H1 (cell line): ENCODE measurements around the gene SMARCA4. TPM values are rescaled to one million over a fixed set of nuclear protein-coding genes. Genes with fewer than 3 reads are reported as not detected.
"Not testable (repeated sequence)": the region's sequence is repeated elsewhere in the genome, so short reads cannot be mapped to it uniquely, and the experiment has no call there.

Experiments
- CTCF ChIA-PET: fragments of 300-600 bp; sonication (Branson Sonifier 250); formaldehyde crosslinking; loops from one replicate; lab custom pipeline; 2021; ENCODE audit not compliant: partially characterized antibody; lab: Charles Lee
- POLR2A ChIA-PET: fragments of 300-600 bp; sonication (Branson Sonifier 250); formaldehyde crosslinking; loops from one replicate; lab custom pipeline; 2021; ENCODE audit warnings: inconsistent platforms; ENCODE audit not compliant: partially characterized antibody; lab: Charles Lee
- DNase-seq, 2 experiments: peaks; one replicate each; pipeline versions ENCODE4 v3.0.0 to v3.0.0-alpha.2; 2010 to 2022; ENCODE audit warnings: low spot score in 2 of 2, low read depth in 1 of 2, mixed read lengths in 1 of 2
- FAIRE-seq: peaks from 2 replicates; lab custom pipeline; 2011; peaks lifted over from hg19 to GRCh38; lab: Jason Lieb, UNC
- H2AFZ ChIP-seq: 2 replicates; pipeline ENCODE4 v1.8.1; 2012; ENCODE audit warnings: low read length, inconsistent platforms
- H2AK5ac ChIP-seq: 2 replicates; pipeline ENCODE4 v1.6.1; 2013; ENCODE audit warnings: low read depth, low read length
- H2BK120ac ChIP-seq: replicated peaks from 2 replicates; pipeline ENCODE3; 2013; ENCODE audit warnings: low read depth, low read length, inconsistent platforms
- H2BK12ac ChIP-seq: 2 replicates; pipeline ENCODE4 v1.6.1; 2013; ENCODE audit warnings: low read depth, low read length
- H2BK15ac ChIP-seq: 2 replicates; pipeline ENCODE4 v1.6.1; 2013; ENCODE audit warnings: low read length
- H2BK20ac ChIP-seq: 2 replicates; pipeline ENCODE4 v1.6.1; 2013; ENCODE audit warnings: low read length
- H2BK5ac ChIP-seq: 2 replicates; pipeline ENCODE4 v1.6.1; 2013; ENCODE audit warnings: low read depth, low read length
- H3K14ac ChIP-seq: 2 replicates; pipeline ENCODE4 v1.6.1; 2013; ENCODE audit warnings: inconsistent platforms; ENCODE audit not compliant: insufficient read length
- H3K18ac ChIP-seq: 2 replicates; pipeline ENCODE4 v1.6.1; 2013; ENCODE audit warnings: low read length; ENCODE audit errors: extremely low read depth
- H3K23ac ChIP-seq: 2 replicates; pipeline ENCODE4 v1.6.1; 2013; ENCODE audit warnings: inconsistent platforms; ENCODE audit not compliant: insufficient read length
- H3K23me2 ChIP-seq: 2 replicates; pipeline ENCODE4 v1.6.1; 2013; ENCODE audit warnings: low read depth, low read length
- H3K27ac ChIP-seq: 2 replicates; pipeline ENCODE4 v1.6.1; 2011; ENCODE audit warnings: low read depth, low read length, inconsistent platforms
- H3K27me3 ChIP-seq, 4 experiments: replicated peaks in 1 of 4; 1 replicate in 1 of 4; 2 replicates in 3 of 4; pipeline versions ENCODE4 v1.6.1 to v1.8.1; 2011 to 2013; ENCODE audit warnings: low read length in 3 of 4, mild to moderate bottlenecking in 3 of 4, inconsistent platforms in 2 of 4, mixed read lengths in 2 of 4, moderate library complexity in 1 of 4; ENCODE audit not compliant: control insufficient read depth in 3 of 4, insufficient read depth in 3 of 4; ENCODE audit errors: extremely low read depth in 1 of 4
- H3K36me3 ChIP-seq, 4 experiments: 2 replicates each; pipeline versions ENCODE4 v1.6.1 to v1.8.1; 2011 to 2013; ENCODE audit warnings: mild to moderate bottlenecking in 4 of 4, low read length in 3 of 4, moderate library complexity in 2 of 4, control low read depth in 1 of 4, inconsistent platforms in 1 of 4; ENCODE audit not compliant: insufficient read depth in 4 of 4, control insufficient read depth in 2 of 4
- H3K4ac ChIP-seq: replicated peaks from 2 replicates; pipeline ENCODE3; 2013; ENCODE audit warnings: low read length, low read depth, mixed read lengths, inconsistent platforms; ENCODE audit not compliant: insufficient read length
- H3K4me1 ChIP-seq, 4 experiments: replicated peaks in 1 of 4; 1 replicate in 1 of 4; 2 replicates in 3 of 4; pipeline versions ENCODE4 v1.6.1 to v1.8.1; 2011 to 2013; ENCODE audit warnings: low read length in 3 of 4, inconsistent platforms in 2 of 4, mixed read lengths in 1 of 4; ENCODE audit not compliant: insufficient read depth in 4 of 4, control insufficient read depth in 3 of 4
- H3K4me2 ChIP-seq, 2 experiments: 2 replicates each; pipeline versions ENCODE4 v1.6.1 to v1.8.1; 2011 to 2013; ENCODE audit warnings: low read depth in 2 of 2, low read length in 2 of 2, control low read depth in 1 of 2, inconsistent platforms in 1 of 2, mild to moderate bottlenecking in 1 of 2; ENCODE audit not compliant: insufficient read depth in 1 of 2
- H3K4me3 ChIP-seq, 4 experiments: fragments of 200-600, 300-600 bp in 1 of 4; sonication (generic), shearing (Covaris generic), sonication (Bioruptor Twin) in 1 of 4; 2 replicates each; pipeline versions ENCODE4 v1.5.1 to v1.8.1; 2011 to 2016; ENCODE audit warnings: low read length in 4 of 4, low read depth in 3 of 4, control low read depth in 2 of 4, inconsistent platforms in 2 of 4, mild to moderate bottlenecking in 2 of 4, mixed read lengths in 1 of 4, moderate library complexity in 1 of 4; ENCODE audit not compliant: insufficient read depth in 2 of 4; ENCODE audit errors: extremely low read depth in 1 of 4
- H3K56ac ChIP-seq: replicated peaks from 2 replicates; pipeline ENCODE3; 2013; ENCODE audit warnings: low read depth, mild to moderate bottlenecking, mixed read lengths, low read length, inconsistent platforms; ENCODE audit not compliant: insufficient read length
- H3K79me1 ChIP-seq: 2 replicates; pipeline ENCODE4 v1.6.1; 2013; ENCODE audit warnings: low read depth, low read length, control low read depth
- H3K79me2 ChIP-seq, 2 experiments: 2 replicates each; pipeline versions ENCODE4 v1.6.1 to v1.8.1; 2012 to 2013; ENCODE audit warnings: low read length in 2 of 2, mild to moderate bottlenecking in 2 of 2, inconsistent platforms in 1 of 2; ENCODE audit not compliant: insufficient read depth in 2 of 2, control insufficient read depth in 1 of 2
- H3K9ac ChIP-seq, 4 experiments: replicated peaks in 1 of 4; 1 replicate in 1 of 4; 2 replicates in 3 of 4; pipeline versions ENCODE4 v1.6.1 to v1.8.1; 2011 to 2013; ENCODE audit warnings: low read depth in 3 of 4, low read length in 3 of 4, control low read depth in 2 of 4, mild to moderate bottlenecking in 2 of 4, moderate library complexity in 2 of 4, inconsistent platforms in 1 of 4; ENCODE audit errors: extremely low read depth in 1 of 4
- H3K9me3 ChIP-seq, 2 experiments: 2 replicates each; pipeline versions ENCODE4 v1.6.1 to v1.8.1; 2012 to 2013; ENCODE audit warnings: mild to moderate bottlenecking in 2 of 2, moderate library complexity in 2 of 2, control low read depth in 1 of 2, inconsistent platforms in 1 of 2, low read depth in 1 of 2, low read length in 1 of 2, mixed read lengths in 1 of 2; ENCODE audit not compliant: insufficient read depth in 2 of 2
- H4K20me1 ChIP-seq, 2 experiments: replicated peaks in 1 of 2; 2 replicates each; pipeline versions ENCODE3 to v1.8.1; 2011 to 2013; ENCODE audit warnings: inconsistent platforms in 2 of 2, low read length in 2 of 2, mild to moderate bottlenecking in 1 of 2; ENCODE audit not compliant: insufficient read depth in 2 of 2, control insufficient read depth in 1 of 2
- H4K5ac ChIP-seq: 2 replicates; pipeline ENCODE4 v1.6.1; 2013; ENCODE audit warnings: low read length, low read depth, mixed read lengths, inconsistent platforms; ENCODE audit not compliant: insufficient read length
- H4K8ac ChIP-seq: 2 replicates; pipeline ENCODE4 v1.8.0; 2013; ENCODE audit warnings: mild to moderate bottlenecking, moderate library complexity, low read length, inconsistent platforms; ENCODE audit not compliant: insufficient read depth; ENCODE audit errors: extremely low read depth
- H4K91ac ChIP-seq: replicated peaks from 2 replicates; pipeline ENCODE3; 2013; ENCODE audit warnings: low read length, mixed read lengths, inconsistent platforms; ENCODE audit not compliant: insufficient read length
- WGBS, 2 experiments: shearing (Covaris generic) in 1 of 2; methylation state at CpG; one replicate each; pipeline versions ENCODE4 v1.1.6 to v1.1.7; 2013 to 2015; ENCODE audit warnings: low lambda C conversion rate in 2 of 2, mixed read lengths in 2 of 2, inconsistent platforms in 1 of 2, low coverage in 1 of 2, missing lambda C conversion rate in 1 of 2; ENCODE audit not compliant: insufficient replicate concordance in 2 of 2, insufficient coverage in 1 of 2, insufficient read length in 1 of 2; ENCODE audit errors: extremely low coverage in 1 of 2, missing lambda C conversion rate in 1 of 2; 5-methylcytosine and 5-hydroxymethylcytosine counted together
- polyA plus RNA-seq, 7 experiments: library from polyadenylated mRNA; depleted of rRNA in 3 of 7; stranded (reverse) in 5 of 7; unstranded in 2 of 7; fragments of >200 nt in 5 of 7; fragments of 200-250 nt in 2 of 7; gene quantifications; 1 replicate in 5 of 7; 2 replicates in 1 of 7; 4 replicates in 1 of 7; pipeline versions ENCODE4 v1.2.1 to v1.2.3, GENCODE V29; 2011 to 2013; ENCODE audit warnings: missing spikeins in 2 of 7, mixed read lengths in 2 of 7
- total RNA-seq: library from RNA; stranded (reverse); fragmentation: NEBNext Ultra II Directional; extraction: Animal tissue kit (Norgen Biotek cat#: 25700); gene quantifications from 2 replicates; pipeline ENCODE4 v1.2.1, GENCODE V29; 2021

The SMARCA4 gene
- total and polyA plus RNA-seq, 2 of the 8 experiments (the other 6 are each of a cell fraction or from before 2014, with no cell fraction given), result 86.4 to 263 TPM

GRCh38 chr19:10959277-10959968 is 1.4 kb upstream of the SMARCA4 start:
- not testable (repeated sequence) for H2BK20ac ChIP-seq, H3K4me1 ChIP-seq, H4K8ac ChIP-seq, H4K20me1 ChIP-seq, H3K27ac ChIP-seq, H3K23me2 ChIP-seq, H4K91ac ChIP-seq, H3K14ac ChIP-seq, H3K18ac ChIP-seq, H3K23ac ChIP-seq, H3K4ac ChIP-seq, H3K36me3 ChIP-seq, DNase-seq, H3K27me3 ChIP-seq, FAIRE-seq, H3K79me1 ChIP-seq, H2AFZ ChIP-seq, H4K5ac ChIP-seq, H2AK5ac ChIP-seq, H2BK12ac ChIP-seq, H3K9ac ChIP-seq, H2BK15ac ChIP-seq, H3K56ac ChIP-seq, H2BK5ac ChIP-seq, H3K9me3 ChIP-seq, H2BK120ac ChIP-seq
- CTCF ChIA-PET, result interaction anchor here (0.6 to 12.4 kb wide), 4 partner anchors 14 to 99 kb away, joined by 3 to 110 read pairs (median 3); no protein-coding TSS in a partner anchor
- 93% methylated on average over 19 of the region's 19 CpGs; no CpG with 5 or more reads in 1 of the 2 experiments for WGBS, 2 experiments
- POLR2A ChIA-PET, result interaction anchor here (1.3 to 5.1 kb wide), 7 partner anchors 10 to 131 kb away, joined by 3 to 28 read pairs (median 14); partner anchors contain the start of gene LDLR
- Histone ChIP-seq H3K79me2 (peaks cover 22 to 32% of the 10 kb centered on the region in 2 experiments), H3K4me2 (peak overlapping the region in 1 of 2 experiments; percentile 61; a peak in 1 of 4 replicates), H3K4me3 (peak overlapping the region in 1 of 4 experiments; percentile 100; a peak in 2 of 8 replicates)
